Stimulated activated CD4-positive, alpha-beta T cell treated with anti-CD3 and anti-CD28 coated beads, Interleukin-2, amount 100 ng/mL, for 24 hours (primary cell): Measurements from ENCODE around the gene MCF2L.

ENCODE experiments used
- DNase-seq, 2 donors: peaks; one replicate each; pipeline ENCODE4 v3.0.0-alpha.2; 2020

The MCF2L gene

GRCh38 chr13:112965573-112966115 is 3.4 kb upstream of the MCF2L start:
- no peak for DNase-seq

- DNase-seq: no peak
Measured at GRCh38 chr13:112966776-112967175, 2.2 kb upstream of the MCF2L start.

- no peak for DNase-seq
Measured at GRCh38 chr13:112967686-112968379, 1.2 kb upstream of the MCF2L start.

- peak; percentile 39 to 43 for DNase-seq
Measured at GRCh38 chr13:112968380-112968909, 569 bp upstream of the MCF2L start.

GRCh38 chr13:112969692-112970338 is 801 bp downstream of the MCF2L start:
- no peak for DNase-seq

GRCh38 chr13:112970552-112971287 is 1.7 kb downstream of the MCF2L start:
- DNase-seq: no peak

- no peak for DNase-seq
Measured at GRCh38 chr13:112971288-112971643, 2.3 kb downstream of the MCF2L start.

- DNase-seq: no peak
Measured at GRCh38 chr13:112972258-112972657, 3.2 kb downstream of the MCF2L start.

GRCh38 chr13:112972867-112973576 is 4.0 kb downstream of the MCF2L start:
- DNase-seq: no peak

- DNase-seq: no peak
Measured at GRCh38 chr13:112973577-112973951, 4.5 kb downstream of the MCF2L start.

- no peak for DNase-seq
Measured at GRCh38 chr13:112974125-112974524, 5.1 kb downstream of the MCF2L start.

- DNase-seq: no peak
Measured at GRCh38 chr13:112974671-112975070, 5.7 kb downstream of the MCF2L start.

- no peak for DNase-seq
Measured at GRCh38 chr13:112975401-112975939, 6.5 kb downstream of the MCF2L start.

GRCh38 chr13:112976526-112976925 is 7.5 kb downstream of the MCF2L start:
- no peak for DNase-seq

- no peak for DNase-seq
Measured at GRCh38 chr13:112977091-112977490, 8.1 kb downstream of the MCF2L start.

- DNase-seq: no peak
Measured at GRCh38 chr13:112977525-112977924, 8.5 kb downstream of the MCF2L start.

GRCh38 chr13:112978561-112979405 is 9.8 kb downstream of the MCF2L start:
- DNase-seq: no peak

- DNase-seq: no peak
Measured at GRCh38 chr13:112979406-112979902, 10.4 kb downstream of the MCF2L start.

GRCh38 chr13:112980434-112980833 is 11.4 kb downstream of the MCF2L start:
- no peak for DNase-seq

- DNase-seq: no peak
Measured at GRCh38 chr13:112981451-112981850, 12.4 kb downstream of the MCF2L start.

GRCh38 chr13:112982281-112983041 is 13.4 kb downstream of the MCF2L start:
- DNase-seq: no peak
